Cardiac muscle cell (in vitro differentiated cells and primary cell): ENCODE data around the gene ZNF397. TPM values are rescaled to one million over a fixed set of nuclear protein-coding genes. Genes with fewer than 3 reads are reported as not detected.

ENCODE experiments used
- DNase-seq, 2 donors: peaks; one replicate each; pipeline versions ENCODE4 v3.0.0 to v3.0.0-alpha.2; 2010 to 2017; ENCODE audit warnings: low read depth in 1 of 2, low spot score in 1 of 2
- H3K27ac ChIP-seq: fragments of 200-600 bp; sonication (generic); 2 replicates; pipeline ENCODE4 v1.5.1; 2016
- H3K27me3 ChIP-seq: fragments of 200-600 bp; sonication (generic); 2 replicates; pipeline ENCODE4 v1.6.0; 2016; ENCODE audit warnings: control low read depth
- H3K36me3 ChIP-seq: fragments of 200-600 bp; sonication (generic); 2 replicates; pipeline ENCODE4 v1.5.1; 2016; ENCODE audit warnings: control low read depth
- H3K4me1 ChIP-seq: fragments of 200-600 bp; sonication (generic); 2 replicates; pipeline ENCODE4 v1.8.1; 2017; ENCODE audit warnings: low read depth, mild to moderate bottlenecking, mixed run types
- H3K4me3 ChIP-seq: fragments of 200-600 bp; sonication (generic); 2 replicates; pipeline ENCODE4 v1.5.1; 2016; ENCODE audit warnings: mild to moderate bottlenecking
- H3K9me3 ChIP-seq: fragments of 200-600 bp; sonication (generic); 2 replicates; pipeline ENCODE4 v1.5.1; 2017; ENCODE audit warnings: low read depth, mild to moderate bottlenecking, control low read depth
- polyA plus RNA-seq: library from polyadenylated mRNA; unstranded; fragments of >200 nt; fragmentation: Nextera tagmentation; extraction: Ambion mirVana; gene quantifications from 2 replicates; pipeline ENCODE4 v1.2.1, GENCODE V29; 2016
- total RNA-seq: library from RNA; depleted of rRNA; stranded (reverse); fragments of >200 nt; gene quantifications from 2 replicates; pipeline ENCODE4 v1.2.3, GENCODE V29; 2016
- TF ChIP-seq, protein P1 (sequence below): IDR thresholded peaks from 2 replicates; pipeline ENCODE4 v1.5.1; 2012; ENCODE audit warnings: low read depth, mild to moderate bottlenecking, low read length

ZNF397 gene
- total and polyA plus RNA-seq, 2 experiments from 2014 or later: 10.2 to 21.5 TPM

DNA sequence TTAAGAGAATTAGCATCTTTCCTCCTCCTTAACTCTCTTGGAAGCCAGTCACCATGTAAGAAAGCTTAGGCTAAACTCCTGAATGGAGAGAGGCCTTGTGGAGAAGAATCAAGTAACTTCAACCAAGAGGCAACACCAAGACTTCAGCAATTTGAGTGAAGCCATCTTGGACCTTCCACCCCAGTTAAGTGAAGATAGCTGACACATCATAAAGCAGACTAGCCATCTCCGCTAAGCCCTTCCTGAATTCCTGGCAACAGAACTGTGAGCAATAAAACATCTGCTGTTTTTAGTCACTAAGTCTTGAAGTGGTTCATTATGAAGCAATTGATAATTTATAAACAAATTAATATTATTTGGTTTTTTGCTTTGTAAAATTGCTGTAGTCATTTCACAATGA is 1.5 kb upstream of the ZNF397 start:
- no peaks in the 10 kb centered on the region for H3K27me3 ChIP-seq
- no peak overlapping the region for H3K27ac ChIP-seq
- H3K4me1 ChIP-seq: peaks cover 14% of the 10 kb centered on the region
- peaks cover 16% of the 10 kb centered on the region for H3K36me3 ChIP-seq
- no peak overlapping the region for H3K4me3 ChIP-seq
- TF ChIP-seq, protein P1, sequence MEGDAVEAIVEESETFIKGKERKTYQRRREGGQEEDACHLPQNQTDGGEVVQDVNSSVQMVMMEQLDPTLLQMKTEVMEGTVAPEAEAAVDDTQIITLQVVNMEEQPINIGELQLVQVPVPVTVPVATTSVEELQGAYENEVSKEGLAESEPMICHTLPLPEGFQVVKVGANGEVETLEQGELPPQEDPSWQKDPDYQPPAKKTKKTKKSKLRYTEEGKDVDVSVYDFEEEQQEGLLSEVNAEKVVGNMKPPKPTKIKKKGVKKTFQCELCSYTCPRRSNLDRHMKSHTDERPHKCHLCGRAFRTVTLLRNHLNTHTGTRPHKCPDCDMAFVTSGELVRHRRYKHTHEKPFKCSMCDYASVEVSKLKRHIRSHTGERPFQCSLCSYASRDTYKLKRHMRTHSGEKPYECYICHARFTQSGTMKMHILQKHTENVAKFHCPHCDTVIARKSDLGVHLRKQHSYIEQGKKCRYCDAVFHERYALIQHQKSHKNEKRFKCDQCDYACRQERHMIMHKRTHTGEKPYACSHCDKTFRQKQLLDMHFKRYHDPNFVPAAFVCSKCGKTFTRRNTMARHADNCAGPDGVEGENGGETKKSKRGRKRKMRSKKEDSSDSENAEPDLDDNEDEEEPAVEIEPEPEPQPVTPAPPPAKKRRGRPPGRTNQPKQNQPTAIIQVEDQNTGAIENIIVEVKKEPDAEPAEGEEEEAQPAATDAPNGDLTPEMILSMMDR: no peak
- no peak for DNase-seq
- H3K9me3 ChIP-seq: no peaks in the 10 kb centered on the region

DNA sequence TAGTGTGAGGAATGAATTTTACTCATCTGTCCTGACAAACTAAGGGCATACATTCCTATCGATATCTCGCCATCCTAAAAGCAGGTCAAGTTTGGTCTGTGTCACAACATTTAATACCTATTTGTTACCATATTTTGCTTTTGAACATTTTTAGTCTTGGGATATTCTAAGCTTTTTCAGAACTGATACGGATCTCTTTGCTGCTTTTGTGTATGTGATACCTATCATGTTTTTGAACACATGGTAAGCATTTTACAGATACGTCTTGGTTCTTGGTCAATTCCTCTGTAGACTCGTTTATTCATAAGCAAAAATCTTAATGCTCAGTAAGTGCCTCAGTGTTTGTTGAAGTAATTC is 592 bp downstream of the ZNF397 start:
- TF ChIP-seq, protein P1: no peak
- Histone ChIP-seq H3K4me3 (peak overlapping the region; percentile 84), H3K36me3 (peaks cover 33% of the 10 kb centered on the region)

GRCh38 chr18:35242426-35242825 is 1.6 kb downstream of the ZNF397 start:
- peaks cover 33% of the 10 kb centered on the region for H3K36me3 ChIP-seq
- peak overlapping the region; percentile 84 for H3K4me3 ChIP-seq
- H3K27ac ChIP-seq: peak overlapping the region; percentile 97
- DNase-seq: peak in 1 of 2 donors; percentile 31
- no peaks in the 10 kb centered on the region for H3K27me3 ChIP-seq
- H3K9me3 ChIP-seq: no peaks in the 10 kb centered on the region
- peaks cover 14% of the 10 kb centered on the region for H3K4me1 ChIP-seq
- TF ChIP-seq, protein P1: no peak

More for the DNA sequence above, 592 bp downstream of the ZNF397 start:
- DNase-seq: no peak
- Histone ChIP-seq H3K9me3 (no peaks in the 10 kb centered on the region), H3K27me3 (no peaks in the 10 kb centered on the region), H3K27ac (peak overlapping the region; percentile 97), H3K4me1 (peaks cover 14% of the 10 kb centered on the region)

DNA sequence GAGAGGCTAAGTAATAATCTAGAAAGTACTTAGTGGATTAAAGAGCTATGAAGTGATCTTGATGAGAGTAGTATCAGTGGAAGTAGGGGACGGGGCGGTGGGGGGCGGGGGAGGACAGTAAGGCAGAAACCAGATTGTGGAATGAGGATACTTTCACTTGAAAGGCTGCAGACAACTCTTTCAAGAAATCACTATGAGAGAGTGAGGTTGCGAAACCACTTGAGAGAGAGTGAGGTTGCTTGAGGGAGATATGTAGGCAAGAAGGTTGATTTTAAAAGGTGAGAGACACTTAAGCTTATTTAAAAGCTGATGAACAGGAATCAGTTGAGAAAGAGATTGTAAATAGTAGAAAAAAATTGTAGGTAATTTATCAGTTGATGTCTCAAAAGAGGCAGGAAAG is 3.8 kb downstream of the ZNF397 start:
- H3K9me3 ChIP-seq: no peaks in the 10 kb centered on the region
- no peak overlapping the region for H3K4me3 ChIP-seq
- no peaks in the 10 kb centered on the region for H3K27me3 ChIP-seq
- peaks cover 14% of the 10 kb centered on the region for H3K4me1 ChIP-seq
- H3K27ac ChIP-seq: no peak overlapping the region
- TF ChIP-seq, protein P1: no peak
- DNase-seq: no peak
- H3K36me3 ChIP-seq: peaks cover 43% of the 10 kb centered on the region

DNA sequence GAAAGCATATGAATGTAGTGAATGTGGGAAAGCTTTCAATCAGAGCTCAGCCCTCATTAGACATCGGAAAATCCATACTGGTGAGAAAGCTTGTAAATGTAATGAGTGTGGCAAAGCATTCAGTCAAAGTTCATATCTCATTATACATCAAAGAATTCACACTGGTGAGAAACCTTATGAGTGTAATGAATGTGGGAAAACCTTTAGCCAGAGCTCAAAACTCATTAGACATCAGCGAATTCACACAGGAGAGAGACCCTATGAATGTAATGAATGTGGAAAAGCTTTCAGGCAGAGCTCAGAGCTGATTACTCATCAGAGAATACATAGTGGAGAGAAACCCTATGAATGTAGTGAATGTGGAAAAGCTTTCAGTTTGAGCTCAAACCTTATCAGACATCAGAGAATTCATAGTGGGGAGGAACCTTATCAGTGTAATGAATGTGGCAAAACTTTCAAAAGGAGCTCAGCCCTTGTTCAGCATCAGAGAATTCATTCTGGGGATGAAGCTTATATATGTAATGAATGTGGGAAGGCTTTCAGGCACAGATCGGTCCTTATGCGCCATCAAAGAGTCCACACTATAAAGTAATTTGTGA is 5.0 kb downstream of the ZNF397 start:
- H3K27ac ChIP-seq: no peak overlapping the region
- H3K27me3 ChIP-seq: no peaks in the 10 kb centered on the region
- no peak overlapping the region for H3K4me3 ChIP-seq
- no peak for DNase-seq
- H3K9me3 ChIP-seq: no peaks in the 10 kb centered on the region
- TF ChIP-seq, protein P1: no peak
- peaks cover 43% of the 10 kb centered on the region for H3K36me3 ChIP-seq
- H3K4me1 ChIP-seq: peaks cover 10% of the 10 kb centered on the region
